Stimulated activated CD8-positive, alpha-beta memory T cell treated with anti-CD3 and anti-CD28 coated beads, Interleukin-7, amount 100 ng/mL, for 24 hours (primary cell): ENCODE results near the gene KLC1.

ENCODE experiments used
- DNase-seq: peaks from one replicate; pipeline ENCODE4 v3.0.0-alpha.2; 2020; ENCODE audit warnings: low read depth

The KLC1 gene

GRCh38 chr14:103735815-103736545 is 107.0 kb downstream of the KLC1 start:
- DNase-seq = no peak

DNA sequence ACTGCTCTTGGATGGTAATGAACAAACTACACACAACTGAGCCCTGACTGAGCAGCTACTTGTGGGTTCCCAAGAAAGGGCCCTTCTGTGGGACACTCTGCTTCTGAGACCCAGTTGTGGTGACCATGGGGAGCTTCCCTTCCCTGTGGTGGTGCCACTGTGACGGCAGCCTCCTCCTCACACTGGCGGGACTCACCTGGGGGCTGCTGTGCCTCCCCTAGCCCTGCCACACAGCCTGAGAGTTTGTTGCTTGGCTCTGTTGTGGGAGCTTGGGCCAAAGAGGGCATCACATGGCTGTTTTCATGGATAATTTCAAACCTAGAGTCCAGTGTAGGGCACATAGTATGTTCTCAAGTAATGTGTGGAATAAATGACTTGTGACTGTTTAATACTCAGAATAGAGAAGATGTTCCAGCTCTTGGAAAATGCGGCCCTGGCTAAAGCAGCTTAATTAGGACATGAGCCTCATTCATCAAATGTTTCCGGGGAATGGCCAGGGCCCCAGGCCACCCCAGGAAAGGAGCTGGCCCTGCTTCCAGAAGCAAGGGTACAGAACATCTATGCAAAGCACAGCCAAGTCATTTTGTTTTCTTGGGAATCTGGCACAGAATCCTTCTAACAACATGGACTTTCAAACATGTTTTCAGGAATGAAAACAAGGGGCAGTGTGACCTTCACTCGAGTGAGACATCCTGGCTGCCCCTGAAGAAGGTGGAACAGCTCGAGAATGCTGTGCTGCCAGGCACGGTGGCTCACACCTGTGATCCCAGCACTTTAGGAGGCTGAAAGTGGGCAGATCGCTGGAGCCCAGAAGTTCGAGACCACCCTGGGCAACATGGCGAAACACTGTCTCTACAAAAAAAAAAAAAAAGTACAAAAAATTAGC is 107.8 kb downstream of the KLC1 start:
- DNase-seq = no peak

GRCh38 chr14:103737432-103738045 is 108.5 kb downstream of the KLC1 start:
- DNase-seq = no peak

DNA sequence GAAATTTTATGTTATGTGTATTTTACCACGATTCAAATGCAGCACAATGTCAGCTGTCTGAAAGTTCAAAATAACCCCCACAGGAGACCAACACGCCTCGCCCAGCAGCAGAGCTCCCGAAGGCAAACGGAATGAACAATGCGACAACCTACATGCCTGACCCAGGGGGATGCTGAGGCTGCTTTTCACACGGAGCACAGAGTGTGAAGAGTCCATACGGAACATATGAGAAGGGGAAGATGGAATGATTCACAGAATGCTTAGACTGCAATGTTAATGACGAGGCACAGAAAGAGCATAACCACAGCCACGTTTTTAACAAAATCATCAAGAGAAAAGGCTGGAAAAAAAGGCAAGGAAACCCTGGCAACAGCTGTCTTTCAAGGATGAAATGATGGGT is 109.2 kb downstream of the KLC1 start:
- DNase-seq = no peak

DNA sequence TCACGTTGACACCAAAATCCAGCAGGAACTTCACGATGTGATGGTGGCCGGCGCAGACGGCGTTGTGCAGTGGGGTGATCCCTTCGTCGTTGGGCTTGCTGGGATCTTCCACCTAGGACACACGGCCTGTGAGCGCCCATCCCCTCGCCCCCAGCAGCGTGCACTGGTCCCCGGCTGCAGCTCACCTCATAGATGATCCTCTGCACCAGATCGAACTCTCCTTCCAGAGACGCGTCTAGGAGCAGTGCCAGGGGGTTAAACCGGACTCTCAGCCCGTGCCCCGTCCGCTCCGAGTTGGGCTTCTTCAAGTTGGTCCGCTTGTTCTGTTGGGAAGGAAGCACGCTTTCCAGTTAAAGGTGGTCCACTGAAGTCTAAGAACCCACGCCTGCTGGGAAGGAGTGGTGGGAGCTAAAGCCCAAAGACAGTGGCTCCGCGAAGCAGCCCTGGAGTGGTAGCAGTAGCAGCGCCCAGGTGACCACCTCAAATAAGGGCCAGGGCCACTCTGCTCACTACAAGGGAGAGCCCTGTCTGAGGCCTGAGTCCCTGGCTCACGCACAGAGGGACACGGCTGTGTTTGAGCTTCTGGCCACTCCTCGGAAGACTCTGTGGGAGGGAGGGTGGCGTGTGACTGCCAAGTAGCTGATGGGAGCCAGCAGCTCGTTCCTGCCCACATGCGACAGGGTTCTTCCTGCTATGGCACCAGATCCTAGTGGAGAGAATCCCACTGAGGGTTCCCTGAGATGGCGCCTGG is 109.9 kb downstream of the KLC1 start:
- DNase-seq = no peak

DNA sequence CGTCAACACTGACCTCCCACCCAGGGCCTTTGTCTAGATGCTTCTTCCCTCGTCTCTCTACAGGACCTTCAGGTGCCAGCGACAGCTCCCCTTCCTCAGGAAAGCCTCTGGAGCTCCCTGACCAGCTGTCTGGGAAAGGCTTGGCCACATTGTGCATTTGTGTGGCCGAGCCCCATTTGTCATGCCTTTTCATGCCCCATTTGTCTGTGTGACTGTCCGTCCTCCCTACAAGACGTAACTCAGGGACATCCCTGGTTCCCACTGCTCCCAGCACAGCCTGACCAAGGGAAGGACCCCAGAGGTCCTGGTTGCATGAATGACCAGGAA is 110.4 kb downstream of the KLC1 start:
- DNase-seq = no peak

DNA sequence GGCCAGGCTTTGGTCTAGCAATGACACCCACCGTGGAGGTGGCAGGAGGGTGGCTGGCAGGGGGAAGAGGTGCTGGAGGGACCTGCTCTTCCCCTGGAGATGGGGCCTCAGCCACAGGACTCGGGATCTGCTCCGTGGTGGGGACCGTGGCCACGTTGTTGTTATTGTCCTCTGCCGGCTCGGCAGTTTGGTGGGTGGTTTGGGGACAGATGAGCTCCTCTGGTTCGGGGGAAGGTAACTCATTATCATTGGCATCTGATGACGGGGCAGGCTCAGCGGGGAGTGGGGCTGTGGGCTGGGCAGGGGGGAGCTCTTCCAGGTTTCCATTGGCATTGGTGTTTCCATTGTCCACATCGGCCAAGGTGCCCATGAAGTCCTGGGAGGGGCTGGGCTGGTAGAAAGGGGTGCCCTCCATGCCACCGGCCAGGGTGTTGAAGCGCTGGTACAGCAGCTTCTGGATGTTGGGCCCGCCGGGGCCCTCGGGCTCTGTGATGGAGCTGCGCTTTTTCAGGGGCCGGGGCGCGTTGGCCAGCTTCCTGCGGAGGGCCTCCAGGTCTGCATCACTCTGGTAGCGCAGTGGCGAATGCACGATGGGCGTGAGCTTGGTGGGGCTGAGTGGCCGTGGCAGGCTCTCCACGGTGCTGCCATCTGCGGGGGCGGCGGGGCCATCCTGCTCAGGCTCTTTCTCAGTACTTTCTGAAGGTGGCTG is 110.9 kb downstream of the KLC1 start:
- DNase-seq = no peak

GRCh38 chr14:103740991-103741689 is 112.1 kb downstream of the KLC1 start:
- DNase-seq = no peak

GRCh38 chr14:103741876-103742275 is 112.9 kb downstream of the KLC1 start:
- no peak for DNase-seq

DNA sequence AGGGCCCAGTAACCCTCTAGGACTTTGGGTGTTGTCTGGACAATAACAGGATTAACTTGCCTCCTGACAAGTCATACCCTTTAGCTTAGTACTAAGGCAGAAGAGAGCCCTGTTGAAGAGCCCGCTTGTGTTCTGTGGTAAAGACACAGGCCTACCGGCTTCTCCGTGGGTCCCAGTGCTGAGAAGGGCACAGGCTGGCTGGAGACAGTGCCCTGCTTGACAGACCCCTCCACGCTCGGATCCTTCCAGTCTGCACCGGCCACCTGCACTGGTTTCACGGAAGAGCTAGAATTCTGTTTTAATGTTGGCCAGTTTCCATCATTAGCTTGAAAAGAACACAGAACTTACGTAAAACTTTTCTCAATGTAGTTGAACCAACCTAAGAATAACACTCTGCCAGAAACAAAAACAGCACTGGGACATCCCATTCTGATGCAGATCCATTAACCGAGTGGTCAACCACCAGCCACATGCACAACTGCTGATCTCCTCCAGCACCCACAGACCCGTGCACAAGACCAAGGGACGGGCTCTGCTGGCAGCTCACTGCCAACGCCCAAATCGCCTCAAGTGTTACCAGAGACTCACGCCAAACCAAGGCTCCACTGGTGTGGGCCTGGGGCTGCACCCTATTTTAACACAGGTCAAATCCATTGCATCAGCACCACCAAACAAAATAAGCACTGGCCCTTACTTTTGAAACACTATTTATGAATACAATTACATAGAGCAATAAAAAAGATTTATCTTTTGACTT is 113.7 kb downstream of the KLC1 start:
- DNase-seq = no peak

- no peak for DNase-seq
Observed at GRCh38 chr14:103743691-103744090, 114.7 kb downstream of the KLC1 start.

- DNase-seq = no peak
Observed at GRCh38 chr14:103744621-103745395, 115.8 kb downstream of the KLC1 start.

- no peak for DNase-seq
Observed at GRCh38 chr14:103745424-103745823, 116.4 kb downstream of the KLC1 start.

- no peak for DNase-seq
Observed at GRCh38 chr14:103746701-103747100, 117.7 kb downstream of the KLC1 start.

DNA sequence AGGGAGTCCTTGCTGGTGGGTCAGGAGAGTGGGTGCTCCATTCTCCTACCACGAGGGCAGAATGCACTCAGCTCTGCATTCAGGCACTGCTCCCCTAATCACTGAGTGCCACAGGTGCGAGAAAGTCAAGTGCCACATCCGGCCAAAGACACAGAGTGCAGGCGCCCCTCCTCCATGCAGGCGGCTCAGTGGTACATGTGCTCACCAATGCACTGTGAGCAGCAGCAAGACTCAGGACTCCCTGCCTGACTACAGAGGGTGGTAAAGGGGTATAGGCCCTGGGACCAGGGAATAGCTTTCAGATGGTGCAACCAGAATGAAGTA is 119.5 kb downstream of the KLC1 start:
- peak; percentile 12 for DNase-seq

- DNase-seq = no peak
Observed at GRCh38 chr14:103749452-103749851, 120.4 kb downstream of the KLC1 start.

DNA sequence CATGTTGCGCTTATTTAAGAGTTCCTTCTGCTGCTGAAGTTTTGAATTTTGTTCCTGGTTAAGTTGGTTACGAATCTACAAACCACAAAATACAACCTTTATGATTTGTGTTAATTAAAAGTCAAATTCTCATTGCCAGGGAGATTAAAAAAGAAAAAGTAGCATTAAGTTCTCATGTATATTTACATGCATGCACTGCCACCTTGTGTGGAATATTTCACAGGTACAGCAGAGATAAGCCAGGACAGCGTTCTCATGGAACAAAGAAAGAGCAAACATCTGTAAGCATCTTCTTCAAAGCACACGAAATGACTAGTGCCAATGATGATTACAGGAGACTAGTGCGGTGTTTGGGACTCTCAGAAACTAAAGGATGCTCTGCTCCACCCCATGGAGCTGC is 120.8 kb downstream of the KLC1 start:
- DNase-seq = no peak
